Measurements from ENCODE around the gene TXNDC5. TPM values are rescaled to one million over a fixed set of nuclear protein-coding genes. Genes with fewer than 3 reads are reported as not detected.

Gene TXNDC5
- polyA plus RNA-seq, 3 donors: 12.6 to 33.5 (median 21.2) TPM

DNA sequence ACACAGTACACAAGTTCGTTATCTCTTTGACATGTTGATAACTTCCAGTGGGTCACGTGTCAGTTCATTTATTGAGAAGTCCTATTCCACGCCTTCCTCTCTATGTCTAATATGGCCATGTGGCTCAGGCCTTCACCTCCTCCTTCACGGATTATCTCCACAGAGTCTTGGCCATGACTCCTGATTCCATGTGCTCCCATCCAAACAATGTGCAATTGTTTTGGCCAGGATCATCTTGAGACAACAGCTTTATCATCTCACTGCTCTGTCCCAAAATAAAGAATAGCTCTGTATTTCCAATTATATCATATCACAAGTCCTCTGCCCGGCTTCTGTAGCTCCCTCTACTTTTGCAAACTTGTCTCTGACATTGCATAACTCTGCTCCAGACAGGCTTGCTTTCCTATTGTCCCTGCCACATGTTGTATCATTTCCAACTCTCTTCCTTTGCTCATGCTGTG is 11.1 kb upstream of the TXNDC5 start:
- no peaks in the 10 kb centered on the region for H3K79me2 ChIP-seq (ENCODE audit: insufficient read depth, low read length)
- H3K9me3 ChIP-seq (replicated peaks in 1 of 2; ENCODE audit: control insufficient read depth in 1 of 2, insufficient read depth in 1 of 2, low read length in 2 of 2): peaks cover 7 to 8% of the 10 kb centered on the region in 2 donors
- no peaks in the 10 kb centered on the region for H3K27me3 ChIP-seq (ENCODE audit: control insufficient read depth in 2 of 2, insufficient read depth in 2 of 2, low read length in 2 of 2)
- no peak overlapping the region for H3K27ac ChIP-seq (ENCODE audit: low read depth in 1 of 2, low read length in 2 of 2)
- TF ChIP-seq, protein P1, sequence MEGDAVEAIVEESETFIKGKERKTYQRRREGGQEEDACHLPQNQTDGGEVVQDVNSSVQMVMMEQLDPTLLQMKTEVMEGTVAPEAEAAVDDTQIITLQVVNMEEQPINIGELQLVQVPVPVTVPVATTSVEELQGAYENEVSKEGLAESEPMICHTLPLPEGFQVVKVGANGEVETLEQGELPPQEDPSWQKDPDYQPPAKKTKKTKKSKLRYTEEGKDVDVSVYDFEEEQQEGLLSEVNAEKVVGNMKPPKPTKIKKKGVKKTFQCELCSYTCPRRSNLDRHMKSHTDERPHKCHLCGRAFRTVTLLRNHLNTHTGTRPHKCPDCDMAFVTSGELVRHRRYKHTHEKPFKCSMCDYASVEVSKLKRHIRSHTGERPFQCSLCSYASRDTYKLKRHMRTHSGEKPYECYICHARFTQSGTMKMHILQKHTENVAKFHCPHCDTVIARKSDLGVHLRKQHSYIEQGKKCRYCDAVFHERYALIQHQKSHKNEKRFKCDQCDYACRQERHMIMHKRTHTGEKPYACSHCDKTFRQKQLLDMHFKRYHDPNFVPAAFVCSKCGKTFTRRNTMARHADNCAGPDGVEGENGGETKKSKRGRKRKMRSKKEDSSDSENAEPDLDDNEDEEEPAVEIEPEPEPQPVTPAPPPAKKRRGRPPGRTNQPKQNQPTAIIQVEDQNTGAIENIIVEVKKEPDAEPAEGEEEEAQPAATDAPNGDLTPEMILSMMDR (IDR thresholded peaks at IDR 0.05): no peak
- H3K36me3 Mint-ChIP-seq: peaks cover 0 to 3% of the 10 kb centered on the region in 2 donors
- no peaks in the 10 kb centered on the region for H3K36me3 ChIP-seq (replicated peaks in 1 of 2; ENCODE audit: control insufficient read depth in 1 of 2, insufficient read depth in 2 of 2, low read length in 2 of 2)
- H3K4me3 Mint-ChIP-seq: no peak overlapping the region
- no peak for DNase-seq
- no peaks in the 10 kb centered on the region for H3K4me1 ChIP-seq (ENCODE audit: control insufficient read depth in 1 of 2, insufficient read depth in 2 of 2, low read length in 2 of 2)
- H3K4me3 ChIP-seq (replicated peaks in 1 of 3; ENCODE audit: low read depth in 2 of 3, low read length in 3 of 3): no peak overlapping the region
- no peaks in the 10 kb centered on the region for H4K20me1 ChIP-seq (ENCODE audit: insufficient read depth, low read length)
- no peak overlapping the region for H3K4me2 ChIP-seq (replicated peaks; ENCODE audit: extremely low read depth, low read length, poor library complexity, severe bottlenecking)
- H3K9me3 Mint-ChIP-seq: peaks cover 7 to 19% (median 13%) of the 10 kb centered on the region in 7 donors
- intact Hi-C loops (cut with micrococcal nuclease): no loop called here
- H2AFZ ChIP-seq (ENCODE audit: insufficient read depth, low read depth, low read length, poor library complexity, severe bottlenecking): no peak overlapping the region
- WGBS (ENCODE audit: insufficient coverage): 75% methylated on average over 4 of the region's 5 CpGs
- peaks cover 0 to 2% (median 0%) of the 10 kb centered on the region in 3 donors for H3K27me3 Mint-ChIP-seq (ENCODE audit: low read depth in 3 of 3)
- no peak overlapping the region for H3K9ac ChIP-seq (ENCODE audit: insufficient read depth, low read length, poor library complexity, severe bottlenecking)
- H3K4me1 Mint-ChIP-seq: no peaks in the 10 kb centered on the region
- H3K27ac Mint-ChIP-seq: no peak overlapping the region

DNA sequence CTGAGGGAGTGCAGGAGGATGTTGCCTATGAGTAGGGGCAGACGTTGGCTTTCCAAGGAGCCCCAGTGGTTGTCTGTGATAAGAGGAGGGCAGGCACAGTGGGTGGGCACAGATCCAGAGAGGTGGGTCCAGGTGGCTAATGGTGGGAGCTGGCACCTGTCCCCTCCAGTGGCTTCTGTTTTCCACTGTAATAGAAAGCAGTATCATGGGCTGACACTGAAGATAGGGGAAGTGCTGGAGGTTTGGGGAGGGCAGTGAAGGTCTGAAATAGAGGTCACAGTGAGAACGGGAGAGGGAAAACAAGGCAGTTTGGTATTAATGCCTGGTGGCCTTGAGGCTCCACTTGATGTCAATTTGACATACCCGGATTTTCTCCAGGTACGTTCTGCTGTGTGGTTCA is 10.5 kb upstream of the TXNDC5 start:
- Mint-ChIP-seq H3K9me3 (peaks cover 7 to 15% (median 10%) of the 10 kb centered on the region in 7 donors), H3K4me1 (no peaks in the 10 kb centered on the region), H3K36me3 (peaks cover 0 to 3% of the 10 kb centered on the region in 2 donors), H3K27ac (no peak overlapping the region), H3K27me3 (ENCODE audit: low read depth in 3 of 3) (peaks cover 0 to 2% (median 0%) of the 10 kb centered on the region in 3 donors), H3K4me3 (no peak overlapping the region)
- H3K79me2 ChIP-seq (ENCODE audit: insufficient read depth, low read length): no peaks in the 10 kb centered on the region
- H3K9me3 ChIP-seq (replicated peaks in 1 of 2; ENCODE audit: control insufficient read depth in 1 of 2, insufficient read depth in 1 of 2, low read length in 2 of 2): peaks cover 6 to 7% of the 10 kb centered on the region in 2 donors
- H3K4me3 ChIP-seq (replicated peaks in 1 of 3; ENCODE audit: low read depth in 2 of 3, low read length in 3 of 3): no peak overlapping the region
- no peak overlapping the region for H3K9ac ChIP-seq (ENCODE audit: insufficient read depth, low read length, poor library complexity, severe bottlenecking)
- no peak for DNase-seq
- no peak overlapping the region for H3K27ac ChIP-seq (ENCODE audit: low read depth in 1 of 2, low read length in 2 of 2)
- WGBS (ENCODE audit: insufficient coverage): 66% methylated on average over 4 of the region's 4 CpGs
- intact Hi-C loops (cut with micrococcal nuclease): no loop called here
- H3K27me3 ChIP-seq (ENCODE audit: control insufficient read depth in 2 of 2, insufficient read depth in 2 of 2, low read length in 2 of 2): no peaks in the 10 kb centered on the region
- no peak overlapping the region for H2AFZ ChIP-seq (ENCODE audit: insufficient read depth, low read depth, low read length, poor library complexity, severe bottlenecking)
- H3K4me2 ChIP-seq (replicated peaks; ENCODE audit: extremely low read depth, low read length, poor library complexity, severe bottlenecking): no peak overlapping the region
- H3K36me3 ChIP-seq (replicated peaks in 1 of 2; ENCODE audit: control insufficient read depth in 1 of 2, insufficient read depth in 2 of 2, low read length in 2 of 2): no peaks in the 10 kb centered on the region
- TF ChIP-seq, protein P1 (IDR thresholded peaks at IDR 0.05): no peak
- no peaks in the 10 kb centered on the region for H3K4me1 ChIP-seq (ENCODE audit: control insufficient read depth in 1 of 2, insufficient read depth in 2 of 2, low read length in 2 of 2)
- no peaks in the 10 kb centered on the region for H4K20me1 ChIP-seq (ENCODE audit: insufficient read depth, low read length)
